ENCODE results near the gene R3HDM4.
A peak's percentile ranks its signal among the peaks of the same experiment; 100 is the strongest.
"Not testable (repeated sequence)": the region's sequence is repeated elsewhere in the genome, so short reads cannot be mapped to it uniquely, and the experiment has no call there.

Gene R3HDM4

DNA sequence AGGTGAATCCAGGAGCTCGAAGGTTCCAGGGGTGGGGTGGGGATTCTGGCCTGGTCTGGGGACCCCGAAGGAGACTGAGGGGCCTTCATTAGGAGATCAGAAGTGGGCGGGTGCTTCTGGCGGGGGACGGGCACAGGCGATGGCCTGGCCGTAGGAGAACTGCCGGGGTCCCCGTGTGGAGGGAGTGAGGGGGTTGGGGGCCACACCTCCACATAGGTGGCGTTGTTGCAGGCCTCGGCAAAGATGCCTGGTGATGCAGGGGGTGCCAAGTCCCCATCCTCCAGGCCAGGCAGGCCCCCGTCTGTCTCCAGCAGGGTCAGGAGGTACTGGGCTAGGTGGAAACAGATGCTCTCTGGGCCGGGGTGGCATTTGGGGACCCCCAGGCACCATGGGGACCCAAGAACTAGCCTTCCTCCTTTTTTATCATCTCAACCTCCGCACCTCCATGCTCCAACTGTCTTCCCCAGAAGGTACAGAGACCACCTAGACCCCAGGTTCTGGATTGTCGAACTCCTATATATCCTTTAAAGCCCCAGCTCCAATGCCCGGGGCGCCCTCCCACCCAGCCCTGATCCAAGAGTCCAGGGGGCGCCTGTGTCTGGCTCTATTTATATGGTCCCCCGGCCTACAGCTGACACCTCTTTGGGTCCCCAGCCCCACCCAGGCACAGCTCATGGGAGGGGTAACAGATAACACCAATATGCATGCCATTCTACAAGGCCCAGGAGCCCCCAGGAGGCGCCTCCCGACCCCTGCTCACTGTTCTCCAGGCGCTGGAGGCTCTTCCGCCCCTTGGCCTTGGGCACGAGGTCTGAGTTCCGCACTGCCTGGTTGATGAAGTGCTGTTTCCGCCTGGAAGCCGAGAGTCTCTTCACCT is 11.6 kb downstream of the R3HDM4 start:
- Mint-ChIP-seq H3K27ac (no peak overlapping the region), H3K4me1 (peaks cover 10% of the 10 kb centered on the region), H3K4me3 (no peak overlapping the region), H3K27me3 (no peaks in the 10 kb centered on the region), H3K9me3 (no peaks in the 10 kb centered on the region), H3K36me3 (peaks cover 18% of the 10 kb centered on the region)
- DNase-seq (ENCODE audit: low spot score in 2 of 2) (no peak), ATAC-seq (ENCODE audit: low read depth) (no peak)

DNA sequence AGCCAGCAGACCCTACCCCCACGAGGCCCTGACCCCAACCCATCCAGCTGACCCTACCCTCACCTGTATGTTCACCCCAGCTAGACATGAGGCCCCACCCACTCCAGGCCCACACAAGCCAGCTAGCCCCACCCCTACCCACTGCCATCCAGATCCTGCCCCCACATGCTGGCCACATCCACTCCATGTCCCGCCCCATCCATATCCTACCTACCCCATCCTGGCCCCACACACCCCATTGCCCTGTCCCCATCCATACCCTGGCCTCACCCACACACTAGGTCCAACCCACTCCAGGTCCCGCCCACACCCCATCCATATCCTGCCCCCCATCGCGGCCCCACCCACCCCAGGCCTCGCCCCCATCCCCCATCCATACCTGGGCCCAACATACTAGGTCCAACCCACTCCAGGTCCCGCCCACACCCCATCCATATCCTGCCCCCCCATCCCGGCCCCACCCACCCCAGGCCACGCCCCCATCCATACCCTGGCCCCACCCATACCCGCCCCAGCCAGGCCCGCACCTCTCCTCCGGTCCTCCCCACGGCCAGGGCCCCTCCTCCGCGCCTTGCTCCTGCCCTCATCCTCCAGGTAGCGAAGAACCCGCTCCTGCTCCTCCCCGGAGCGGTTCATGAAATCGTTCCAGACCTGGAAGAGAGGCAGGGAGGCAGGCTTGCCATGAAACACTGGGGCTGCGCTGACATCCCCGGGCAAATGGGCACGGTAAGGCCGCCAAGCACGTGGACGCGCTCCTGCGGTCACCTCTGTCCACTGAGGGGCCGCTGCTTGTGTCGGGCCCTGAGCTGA is 12.5 kb downstream of the R3HDM4 start:
- peak overlapping the region; percentile 73 for H3K27ac Mint-ChIP-seq
- peaks cover 20% of the 10 kb centered on the region for H3K36me3 Mint-ChIP-seq
- peaks cover 10% of the 10 kb centered on the region for H3K4me1 Mint-ChIP-seq
- no peaks in the 10 kb centered on the region for H3K9me3 Mint-ChIP-seq
- H3K27me3 Mint-ChIP-seq = no peaks in the 10 kb centered on the region
- DNase-seq (ENCODE audit: low spot score in 2 of 2) = no peak
- H3K4me3 Mint-ChIP-seq = no peak overlapping the region
- ATAC-seq (ENCODE audit: low read depth) = peak; percentile 28

DNA sequence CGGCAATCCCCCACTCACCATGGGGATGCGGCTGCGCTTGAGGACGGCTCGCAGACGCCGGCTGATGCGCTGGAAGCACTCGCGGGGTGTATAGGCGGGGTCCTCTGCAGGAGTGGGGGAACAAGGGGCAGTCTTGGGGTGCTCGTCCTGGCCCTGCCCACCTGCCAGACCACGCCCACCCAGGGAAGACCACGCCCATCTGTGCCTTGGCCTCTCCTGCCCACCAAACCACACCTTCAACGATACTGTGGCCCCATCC is 13.0 kb downstream of the R3HDM4 start:
- Mint-ChIP-seq H3K4me3 (no peak overlapping the region), H3K27me3 (no peaks in the 10 kb centered on the region), H3K4me1 (peaks cover 10% of the 10 kb centered on the region), H3K27ac (peak overlapping the region; percentile 73), H3K36me3 (peaks cover 20% of the 10 kb centered on the region), H3K9me3 (no peaks in the 10 kb centered on the region)
- DNase-seq (ENCODE audit: low spot score in 2 of 2) = no peak
- ATAC-seq (ENCODE audit: low read depth) = no peak

DNA sequence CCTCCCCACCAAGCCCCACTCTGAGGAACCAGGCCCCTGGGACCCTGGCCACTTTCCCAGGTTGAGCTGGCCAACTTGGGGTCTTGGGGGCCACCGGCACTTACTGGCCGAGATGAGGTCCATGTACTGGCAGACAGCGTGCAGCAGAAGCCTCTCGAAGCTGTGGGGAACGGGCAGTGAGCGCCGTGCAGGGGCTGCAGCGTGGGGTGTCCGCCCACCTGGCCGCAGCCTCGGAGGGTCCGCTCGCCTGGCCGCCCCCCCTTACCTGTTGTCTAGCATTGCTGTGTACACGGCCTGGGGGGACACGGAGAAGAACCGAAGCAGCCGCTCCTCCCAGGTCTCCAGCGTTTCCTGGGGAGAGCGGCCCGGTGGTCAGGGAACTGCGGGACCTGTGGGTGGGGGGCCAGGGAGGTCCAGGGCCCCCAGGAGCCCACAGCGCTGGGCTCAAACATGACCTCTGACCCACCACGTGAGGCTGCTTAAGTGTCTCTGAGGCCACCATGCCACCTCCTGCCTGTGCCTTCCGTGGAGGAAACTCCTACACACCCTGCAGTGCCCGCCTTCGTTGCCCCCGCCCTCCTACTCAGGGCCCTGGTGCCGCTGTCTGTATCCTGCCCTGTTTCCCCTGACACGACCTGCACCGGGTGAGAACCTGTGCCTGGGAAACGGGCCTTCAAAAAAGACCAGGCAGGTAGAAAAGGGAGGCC is 13.5 kb downstream of the R3HDM4 start:
- Mint-ChIP-seq H3K4me1 (peaks cover 10% of the 10 kb centered on the region), H3K27ac (peak overlapping the region; percentile 94), H3K36me3 (peaks cover 19% of the 10 kb centered on the region), H3K27me3 (no peaks in the 10 kb centered on the region), H3K4me3 (no peak overlapping the region), H3K9me3 (no peaks in the 10 kb centered on the region)
- no peak for ATAC-seq (ENCODE audit: low read depth)
- no peak for DNase-seq (ENCODE audit: low spot score in 2 of 2)

DNA sequence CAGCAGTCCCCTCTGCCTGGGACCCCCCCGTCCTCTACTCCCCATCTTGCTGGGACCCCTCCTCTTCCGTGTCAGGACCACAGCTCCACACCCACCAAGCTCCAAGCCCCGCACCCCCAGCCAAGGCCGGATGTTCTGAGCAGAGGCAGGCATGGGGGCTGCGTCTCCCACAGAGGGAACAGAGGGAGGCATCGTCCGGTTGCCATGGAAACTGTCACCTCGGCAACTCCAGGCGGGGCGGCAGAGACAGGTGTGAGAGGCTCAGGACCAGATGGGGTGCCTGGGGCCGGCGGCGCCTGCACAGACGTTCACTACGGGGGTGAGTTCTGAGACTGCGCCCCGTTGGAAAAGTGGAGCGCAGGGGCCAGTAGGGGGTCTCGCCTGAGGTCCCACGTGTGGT is 14.4 kb downstream of the R3HDM4 start:
- H3K27me3 Mint-ChIP-seq = no peaks in the 10 kb centered on the region
- peak overlapping the region; percentile 94 for H3K27ac Mint-ChIP-seq
- H3K4me1 Mint-ChIP-seq = peaks cover 10% of the 10 kb centered on the region
- no peak overlapping the region for H3K4me3 Mint-ChIP-seq
- peak; percentile 81 for ATAC-seq (ENCODE audit: low read depth)
- H3K9me3 Mint-ChIP-seq = no peaks in the 10 kb centered on the region
- peak; percentile 64 to 71 for DNase-seq (ENCODE audit: low spot score in 2 of 2)
- H3K36me3 Mint-ChIP-seq = peaks cover 13% of the 10 kb centered on the region

DNA sequence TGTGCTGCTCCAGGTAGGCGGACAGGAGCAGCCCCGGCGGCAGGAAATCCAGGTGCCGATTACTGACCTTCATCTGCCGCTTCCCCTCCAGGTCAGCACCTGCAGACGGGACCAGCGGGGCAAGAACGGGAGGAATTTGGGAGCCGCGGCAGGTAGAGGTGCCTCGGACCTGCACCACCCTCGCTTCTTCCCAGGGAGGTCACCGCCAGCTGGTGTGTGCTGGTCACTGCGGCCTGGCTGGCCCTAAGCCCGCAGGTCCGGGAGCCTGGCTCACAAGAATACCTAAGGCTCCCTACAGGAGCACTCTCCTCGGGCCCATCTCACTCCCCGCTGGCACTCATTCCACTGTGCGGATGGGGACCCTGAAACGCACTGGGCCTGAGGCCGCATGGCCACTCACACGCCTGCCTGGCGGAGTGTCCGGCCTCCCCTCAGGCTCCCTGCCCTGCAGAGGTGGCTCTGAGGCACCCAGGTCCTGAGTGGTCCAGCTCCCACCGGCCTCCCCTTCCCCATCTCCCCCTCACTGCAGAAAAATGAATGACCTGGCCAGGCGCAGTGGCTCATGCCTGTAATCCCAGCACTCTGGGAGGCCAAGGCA is 15.5 kb downstream of the R3HDM4 start:
- H3K4me3 Mint-ChIP-seq = no peak overlapping the region
- ATAC-seq (ENCODE audit: low read depth) (no peak), DNase-seq (ENCODE audit: low spot score in 2 of 2) (no peak)
- H3K9me3 Mint-ChIP-seq = no peaks in the 10 kb centered on the region
- H3K27me3 Mint-ChIP-seq = no peaks in the 10 kb centered on the region
- H3K36me3 Mint-ChIP-seq = peaks cover 13% of the 10 kb centered on the region
- H3K27ac Mint-ChIP-seq = peak overlapping the region; percentile 55
- peaks cover 17% of the 10 kb centered on the region for H3K4me1 Mint-ChIP-seq

DNA sequence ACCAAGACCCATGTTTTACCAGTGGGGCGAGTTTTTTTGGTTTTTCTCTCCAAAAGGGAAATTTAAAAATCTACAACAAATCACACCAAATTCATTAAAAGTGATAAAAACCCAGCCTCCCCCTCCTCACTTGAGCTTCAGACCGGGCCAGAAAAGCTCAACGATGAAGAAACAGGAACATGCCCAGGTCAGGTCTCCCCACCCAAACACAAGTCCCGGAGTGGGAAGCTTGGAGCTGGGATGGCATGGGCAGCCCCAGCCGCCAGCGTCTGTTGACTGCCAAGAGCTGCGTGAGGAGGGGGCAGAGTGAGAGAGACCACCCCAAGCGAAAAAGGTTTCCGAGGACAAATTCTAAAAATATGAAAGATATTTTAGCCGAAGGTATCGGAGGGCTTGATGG is 16.0 kb downstream of the R3HDM4 start:
- ATAC-seq (ENCODE audit: low read depth) (no peak), DNase-seq (ENCODE audit: low spot score in 2 of 2) (no peak)
- H3K36me3 Mint-ChIP-seq = peaks cover 15% of the 10 kb centered on the region
- peak overlapping the region; percentile 55 for H3K27ac Mint-ChIP-seq
- H3K4me3 Mint-ChIP-seq = no peak overlapping the region
- no peaks in the 10 kb centered on the region for H3K27me3 Mint-ChIP-seq
- no peaks in the 10 kb centered on the region for H3K9me3 Mint-ChIP-seq
- peaks cover 21% of the 10 kb centered on the region for H3K4me1 Mint-ChIP-seq

DNA sequence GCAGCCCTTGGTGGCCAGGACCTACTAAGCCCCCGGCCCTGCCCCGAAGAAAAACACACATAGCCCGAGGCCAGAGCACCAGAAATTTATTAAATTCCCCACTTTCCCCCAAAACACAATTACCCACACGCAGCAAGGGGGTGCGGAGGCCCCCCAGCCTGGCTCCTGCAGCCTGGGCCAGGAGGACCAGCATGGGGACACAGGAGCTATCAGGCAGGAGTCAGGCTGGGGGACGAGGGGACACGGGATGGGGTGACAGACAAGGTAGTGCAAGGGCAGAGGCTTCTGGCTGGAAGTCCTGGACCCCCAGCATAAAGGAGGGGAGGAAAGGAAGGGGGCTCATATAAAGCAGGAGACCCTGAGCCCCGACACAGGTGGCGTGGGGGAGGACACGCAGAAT is 16.6 kb downstream of the R3HDM4 start:
- Mint-ChIP-seq H3K4me1 (peaks cover 21% of the 10 kb centered on the region), H3K9me3 (no peaks in the 10 kb centered on the region), H3K4me3 (no peak overlapping the region), H3K27me3 (no peaks in the 10 kb centered on the region), H3K27ac (peak overlapping the region; percentile 55), H3K36me3 (peaks cover 15% of the 10 kb centered on the region)
- no peak for ATAC-seq (ENCODE audit: low read depth)
- DNase-seq (ENCODE audit: low spot score in 2 of 2) = no peak

DNA sequence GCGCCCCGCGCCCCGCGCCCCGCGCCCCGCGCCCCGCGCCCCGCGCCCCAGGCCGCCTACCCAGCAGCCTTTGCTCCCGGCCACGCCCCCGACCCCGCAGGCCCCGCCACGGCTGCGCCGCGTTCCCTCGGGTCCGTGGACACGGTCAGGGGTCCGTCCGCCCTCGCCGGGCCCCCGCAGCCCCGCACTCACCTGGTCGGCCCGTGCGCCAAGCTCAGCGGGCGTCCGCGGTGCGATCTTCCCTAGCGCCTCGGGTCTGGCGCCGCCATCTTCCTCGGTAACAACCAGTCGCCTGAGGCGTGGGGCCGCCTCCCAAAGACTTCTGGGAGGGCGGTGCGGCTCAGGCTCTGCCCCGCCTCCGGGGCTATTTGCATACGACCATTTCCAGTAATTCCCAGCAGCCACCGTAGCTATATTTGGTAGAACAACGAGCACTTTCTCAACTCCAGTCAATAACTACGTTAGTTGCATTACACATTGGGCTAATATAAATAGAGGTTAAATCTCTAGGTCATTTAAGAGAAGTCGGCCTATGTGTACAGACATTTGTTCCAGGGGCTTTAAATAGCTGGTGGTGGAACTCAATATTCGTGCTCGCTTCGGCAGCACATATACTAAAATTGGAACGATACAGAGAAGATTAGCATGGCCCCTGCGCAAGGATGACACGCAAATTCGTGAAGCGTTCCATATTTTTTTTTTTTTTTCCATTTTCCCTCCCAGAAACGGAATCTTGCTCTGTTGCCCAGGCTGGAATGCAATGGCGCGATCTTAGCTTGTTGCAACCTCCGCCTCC is 19.9 kb downstream of the R3HDM4 start, which contains the start of the genes MED16 and RNU6-9:
TSS of gene MED16 (minus strand) at position 294 of the 796 bp plus-strand sequence. CDS start 2,056 bp downstream, outside the sequence.
TSS of gene RNU6-9 (plus strand) at position 591 of the 796 bp plus-strand sequence.
- Mint-ChIP-seq H3K27me3 (no peaks in the 10 kb centered on the region), H3K36me3 (peaks cover 11% of the 10 kb centered on the region), H3K9me3 (no peaks in the 10 kb centered on the region), H3K4me3 (peak within 1 kb of the TSS; percentile 89), H3K27ac (peak within 1 kb of the TSS; percentile 100), H3K4me1 (peaks cover 23% of the 10 kb centered on the region)
- ATAC-seq (ENCODE audit: low read depth) = peak; percentile 80
- DNase-seq (ENCODE audit: low spot score in 2 of 2) = peak; percentile 89 to 92

DNA sequence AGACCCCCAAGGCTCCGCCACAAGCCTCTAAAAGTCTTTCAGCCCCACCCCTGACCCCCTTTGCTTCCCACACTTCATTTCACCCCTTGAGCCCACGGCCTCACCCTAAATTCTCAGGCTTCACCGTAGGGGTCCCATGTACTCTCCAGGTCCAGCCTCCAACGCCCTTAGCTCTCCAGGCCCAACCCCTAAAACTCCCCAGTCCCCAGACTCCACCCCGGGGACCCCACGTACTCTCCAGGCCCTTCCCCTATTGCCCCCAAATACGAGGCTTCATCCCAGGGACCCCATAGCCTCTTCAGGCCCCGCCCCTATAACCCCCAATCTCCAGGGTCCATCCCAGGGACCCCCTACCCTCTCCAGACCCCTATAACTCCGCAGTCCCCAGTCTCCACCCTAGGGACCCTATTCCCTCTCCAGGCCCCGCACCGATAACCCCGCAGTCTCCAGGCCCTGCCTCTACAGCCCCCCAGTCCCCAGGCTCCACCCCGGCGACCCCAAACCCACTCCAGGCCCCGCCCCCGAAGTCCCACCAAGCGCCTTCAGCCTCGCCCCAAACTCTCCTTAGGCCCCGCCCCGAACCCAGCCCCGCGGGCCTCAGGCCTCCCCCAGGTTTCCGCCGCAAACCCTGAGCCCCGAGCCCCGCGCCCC is 20.7 kb downstream of the R3HDM4 start:
- H3K27me3 Mint-ChIP-seq = no peaks in the 10 kb centered on the region
- H3K4me1 Mint-ChIP-seq = peaks cover 23% of the 10 kb centered on the region
- H3K4me3 Mint-ChIP-seq = peak overlapping the region; percentile 87
- peaks cover 11% of the 10 kb centered on the region for H3K36me3 Mint-ChIP-seq
- H3K9me3 Mint-ChIP-seq = no peaks in the 10 kb centered on the region
- peak; percentile 17 for ATAC-seq (ENCODE audit: low read depth)
- peak overlapping the region; percentile 100 for H3K27ac Mint-ChIP-seq
- DNase-seq (ENCODE audit: low spot score in 2 of 2) = no peak

DNA sequence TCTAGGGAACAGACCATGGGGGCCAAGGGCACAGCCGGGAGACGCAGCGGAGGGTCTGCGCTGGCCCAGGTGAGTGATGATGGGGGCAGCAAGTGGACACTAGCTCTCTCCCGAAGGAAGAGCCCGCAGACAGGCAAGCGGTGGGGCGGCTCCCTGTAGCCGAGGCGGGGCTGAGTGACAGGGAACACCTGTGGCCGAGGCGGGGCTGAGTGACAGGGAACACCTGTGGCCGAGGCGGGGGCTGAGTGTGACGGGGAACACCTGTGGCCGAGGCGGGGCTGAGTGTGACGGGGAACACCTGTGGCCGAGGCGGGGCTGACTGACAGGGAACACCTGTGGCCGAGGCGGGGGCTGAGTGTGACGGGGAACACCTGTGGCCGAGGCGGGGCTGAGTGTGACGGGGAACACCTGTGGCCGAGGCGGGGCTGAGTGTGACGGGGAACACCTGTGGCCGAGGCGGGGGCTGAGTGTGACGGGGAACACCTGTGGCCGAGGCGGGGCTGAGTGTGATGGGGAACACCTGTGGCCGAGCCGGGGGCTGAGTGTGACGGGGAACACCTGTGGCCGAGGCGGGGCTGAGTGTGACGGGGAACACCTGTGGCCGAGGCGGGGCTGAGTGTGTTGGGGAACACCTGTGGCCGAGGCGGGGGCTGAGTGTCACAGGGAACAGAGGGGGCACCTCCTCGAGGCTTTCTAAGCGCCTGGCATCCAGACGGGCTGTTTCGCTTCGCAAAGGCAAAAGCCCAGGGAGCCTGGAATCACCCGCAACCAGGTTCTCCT is 21.4 kb downstream of the R3HDM4 start:
- ATAC-seq (ENCODE audit: low read depth); H3K27me3 Mint-ChIP-seq; H3K9me3 Mint-ChIP-seq; H3K36me3 Mint-ChIP-seq: not testable (repeated sequence)
- DNase-seq (ENCODE audit: low spot score in 2 of 2) = peak in 1 of 2 donors; percentile 59
- Mint-ChIP-seq H3K4me3 (peak overlapping the region; percentile 87), H3K4me1 (peaks cover 23% of the 10 kb centered on the region), H3K27ac (peak overlapping the region; percentile 100)

DNA sequence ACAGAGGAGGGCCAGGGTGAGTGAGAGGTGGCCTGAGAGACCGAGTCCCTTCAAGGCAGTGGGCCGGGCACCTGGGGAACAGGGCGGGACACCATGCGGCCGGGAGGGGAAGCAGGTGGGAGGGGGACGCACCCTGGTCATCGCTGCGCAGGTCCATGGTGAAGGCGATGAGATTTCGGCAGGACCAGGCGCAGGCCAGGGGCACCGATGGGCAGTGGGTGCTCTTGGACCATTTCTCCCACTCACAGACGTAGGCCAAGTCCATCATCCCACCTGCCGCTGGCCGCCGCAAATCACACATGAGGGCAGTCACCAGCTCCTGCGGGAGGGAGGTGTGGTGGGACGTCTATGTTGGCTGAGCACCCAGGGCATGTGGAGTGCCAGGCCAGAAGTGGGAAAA is 22.2 kb downstream of the R3HDM4 start:
- peak overlapping the region; percentile 59 for H3K4me3 Mint-ChIP-seq
- H3K4me1 Mint-ChIP-seq = peaks cover 20% of the 10 kb centered on the region
- H3K9me3 Mint-ChIP-seq = no peaks in the 10 kb centered on the region
- peak overlapping the region; percentile 100 for H3K27ac Mint-ChIP-seq
- peaks cover 4% of the 10 kb centered on the region for H3K36me3 Mint-ChIP-seq
- DNase-seq (ENCODE audit: low spot score in 2 of 2) (no peak), ATAC-seq (ENCODE audit: low read depth) (no peak)
- no peaks in the 10 kb centered on the region for H3K27me3 Mint-ChIP-seq
